Kidney (tissue), 14 donors: ENCODE data around the gene HAUS8. TPM values are rescaled to one million over a fixed set of nuclear protein-coding genes. Genes with fewer than 3 reads are reported as not detected.
A peak's percentile ranks its signal among the peaks of the same experiment; 100 is the strongest.

Experiments used
- DNase-seq, 5 donors: peaks; one replicate each; pipeline ENCODE4 v3.0.0-alpha.2; 2013 to 2020
- FAIRE-seq: peaks from 2 replicates; lab custom pipeline; 2012; peaks lifted over from hg19 to GRCh38; lab: Jason Lieb, UNC
- H3K27ac ChIP-seq, 2 donors: one replicate each; pipeline ENCODE4 v1.7.0; 2013; ENCODE audit warnings: low read depth in 2 of 2, low read length in 2 of 2, inconsistent platforms in 1 of 2
- H3K27me3 ChIP-seq: one replicate; pipeline ENCODE4 v1.7.1; 2013; ENCODE audit warnings: low read length, inconsistent platforms; ENCODE audit not compliant: control insufficient read depth, insufficient read depth
- H3K36me3 ChIP-seq, 3 donors: one replicate each; pipeline versions ENCODE4 v1.7.0 to v1.7.1; 2013; ENCODE audit warnings: low read length in 3 of 3, control low read depth in 1 of 3, inconsistent platforms in 1 of 3; ENCODE audit not compliant: insufficient read depth in 3 of 3, control insufficient read depth in 2 of 3
- H3K4me1 ChIP-seq, 3 donors: one replicate each; pipeline versions ENCODE4 v1.7.0 to v1.7.1; 2013; ENCODE audit warnings: low read length in 3 of 3, inconsistent platforms in 1 of 3, low read depth in 1 of 3; ENCODE audit not compliant: control insufficient read depth in 2 of 3, insufficient read depth in 2 of 3
- H3K4me3 ChIP-seq, 3 donors: one replicate each; pipeline versions ENCODE4 v1.7.0 to v1.8.1; 2013; ENCODE audit warnings: low read length in 3 of 3, control low read depth in 1 of 3, inconsistent platforms in 1 of 3
- H3K9ac ChIP-seq, 3 donors: one replicate each; pipeline versions ENCODE4 v1.7.0 to v1.7.1; 2013; ENCODE audit warnings: low read length in 3 of 3, control low read depth in 1 of 3, inconsistent platforms in 1 of 3
- H3K9me3 ChIP-seq, 3 donors: one replicate each; pipeline versions ENCODE4 v1.7.0 to v1.7.1; 2013; ENCODE audit warnings: low read length in 3 of 3, control low read depth in 1 of 3, inconsistent platforms in 1 of 3; ENCODE audit not compliant: control insufficient read depth in 2 of 3, insufficient read depth in 1 of 3
- intact Hi-C: fragments of 100-400 bp; cut with DNase I; formaldehyde crosslinking; loops from one replicate; pipeline ENCODE4 v1.11.1; 2022
- polyA plus RNA-seq: library from polyadenylated mRNA; stranded (reverse); fragments of 350-450 nt; fragmentation: Illumina TruSeq; extraction: RNeasy Lipid Tissue Mini Kit (QIAGEN cat#74804); gene quantifications from one replicate; pipeline ENCODE4 v1.2.3, GENCODE V29; 2014; ENCODE audit warnings: low read depth, low replicate concordance; ENCODE audit not compliant: insufficient read depth
- total RNA-seq: library from RNA; stranded (reverse); fragmentation: NEBNext Ultra II Directional; extraction: Animal tissue kit (Norgen Biotek cat#: 25700); gene quantifications from one replicate; pipeline ENCODE4 v1.2.1, GENCODE V29; 2021
- TF ChIP-seq, protein P1 (sequence below): IDR thresholded peaks from 3 replicates; pipeline ENCODE4 v1.5.1; 2012; ENCODE audit warnings: mild to moderate bottlenecking, moderate library complexity, borderline replicate concordance; ENCODE audit not compliant: insufficient read depth; ENCODE audit errors: extremely low read depth
- donor health status: control.
- donor health status: control.
- donor health status: control.
- donor health status: control.
- donor health status: control.
- donor health status: DM: yes; HTN: yes; CAD: no.
- donor health status: Normal renal cell carcinoma (clear cell type).

The HAUS8 gene
- total and polyA plus RNA-seq, 2 donors from 2014 or later: 5.2 to 6.9 TPM

DNA sequence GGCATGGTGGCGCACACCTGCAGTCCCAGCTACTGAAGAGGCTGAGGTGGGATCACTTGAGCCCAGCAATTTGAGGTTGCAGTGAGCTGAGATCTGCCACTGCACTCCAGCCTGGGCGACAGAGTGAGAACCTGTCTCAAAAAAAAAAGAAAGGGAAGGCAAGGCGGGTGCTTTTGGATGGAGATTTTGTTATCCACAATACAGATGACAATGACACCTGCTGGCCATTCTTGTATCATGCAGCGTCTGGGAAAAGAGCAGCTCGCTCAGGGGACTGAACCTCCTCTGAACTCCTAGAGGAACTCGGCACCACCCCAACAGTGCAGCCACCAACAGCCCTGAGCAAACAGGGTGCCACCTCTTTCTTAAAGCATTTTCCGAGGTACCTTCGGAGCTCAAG lies 22.8 kb downstream of the HAUS8 start:
- no peak for FAIRE-seq
- peak in 3 of 5 donors; percentile 54 to 71 (median 63) for DNase-seq
- Histone ChIP-seq H3K4me3 (no peak overlapping the region), H3K9me3 (peaks cover 0 to under 1% (median 0%) of the 10 kb centered on the region in 3 donors), H3K9ac (no peak overlapping the region), H3K36me3 (peaks cover 0 to 5% (median 4%) of the 10 kb centered on the region in 3 donors), H3K4me1 (no peaks in the 10 kb centered on the region), H3K27ac (no peak overlapping the region), H3K27me3 (no peaks in the 10 kb centered on the region)
- intact Hi-C loops: loop anchor here (5.0 kb wide), 1 partner anchor 280 kb away; no protein-coding TSS in a partner anchor
- TF ChIP-seq, protein P1, sequence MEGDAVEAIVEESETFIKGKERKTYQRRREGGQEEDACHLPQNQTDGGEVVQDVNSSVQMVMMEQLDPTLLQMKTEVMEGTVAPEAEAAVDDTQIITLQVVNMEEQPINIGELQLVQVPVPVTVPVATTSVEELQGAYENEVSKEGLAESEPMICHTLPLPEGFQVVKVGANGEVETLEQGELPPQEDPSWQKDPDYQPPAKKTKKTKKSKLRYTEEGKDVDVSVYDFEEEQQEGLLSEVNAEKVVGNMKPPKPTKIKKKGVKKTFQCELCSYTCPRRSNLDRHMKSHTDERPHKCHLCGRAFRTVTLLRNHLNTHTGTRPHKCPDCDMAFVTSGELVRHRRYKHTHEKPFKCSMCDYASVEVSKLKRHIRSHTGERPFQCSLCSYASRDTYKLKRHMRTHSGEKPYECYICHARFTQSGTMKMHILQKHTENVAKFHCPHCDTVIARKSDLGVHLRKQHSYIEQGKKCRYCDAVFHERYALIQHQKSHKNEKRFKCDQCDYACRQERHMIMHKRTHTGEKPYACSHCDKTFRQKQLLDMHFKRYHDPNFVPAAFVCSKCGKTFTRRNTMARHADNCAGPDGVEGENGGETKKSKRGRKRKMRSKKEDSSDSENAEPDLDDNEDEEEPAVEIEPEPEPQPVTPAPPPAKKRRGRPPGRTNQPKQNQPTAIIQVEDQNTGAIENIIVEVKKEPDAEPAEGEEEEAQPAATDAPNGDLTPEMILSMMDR: peak; percentile 52

DNA sequence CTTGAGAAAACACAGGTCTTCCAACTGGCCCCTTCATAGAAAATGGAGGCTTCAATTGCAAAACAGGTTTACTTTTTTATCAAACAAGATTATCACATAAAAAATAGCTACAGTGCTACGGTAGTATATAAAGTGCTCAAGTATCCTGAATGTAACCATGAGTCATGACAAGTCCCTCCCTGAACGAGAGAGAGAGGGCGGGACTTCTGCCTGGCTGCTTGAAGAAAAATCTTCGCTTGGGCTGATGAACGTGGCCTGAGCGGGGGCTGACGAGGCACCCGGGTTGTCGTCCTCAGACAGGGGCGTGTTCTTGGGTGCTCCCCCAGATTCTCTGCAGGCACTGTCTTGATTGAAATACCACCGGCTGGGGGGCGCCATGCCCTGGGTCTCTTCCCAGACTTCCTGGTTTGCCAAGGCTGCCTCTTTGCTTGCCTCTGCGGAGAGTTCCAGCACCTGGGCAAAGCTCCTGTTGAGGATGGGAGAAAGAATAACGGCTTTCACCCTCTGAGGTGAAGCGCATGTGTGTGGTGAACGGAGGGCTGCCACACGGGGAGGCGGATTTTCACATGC lies 25.5 kb downstream of the HAUS8 start:
- H3K4me3 ChIP-seq: no peak overlapping the region
- no peak overlapping the region for H3K27ac ChIP-seq
- intact Hi-C loops: loop anchor here (5.0 kb wide), 1 partner anchor 277 kb away; no protein-coding TSS in a partner anchor
- H3K4me1 ChIP-seq: no peaks in the 10 kb centered on the region
- no peaks in the 10 kb centered on the region for H3K27me3 ChIP-seq
- no peak overlapping the region for H3K9ac ChIP-seq
- TF ChIP-seq, protein P1: no peak
- H3K9me3 ChIP-seq: no peaks in the 10 kb centered on the region
- DNase-seq: no peak
- H3K36me3 ChIP-seq: peaks cover 0 to 5% (median 4%) of the 10 kb centered on the region in 3 donors
- FAIRE-seq: no peak

DNA sequence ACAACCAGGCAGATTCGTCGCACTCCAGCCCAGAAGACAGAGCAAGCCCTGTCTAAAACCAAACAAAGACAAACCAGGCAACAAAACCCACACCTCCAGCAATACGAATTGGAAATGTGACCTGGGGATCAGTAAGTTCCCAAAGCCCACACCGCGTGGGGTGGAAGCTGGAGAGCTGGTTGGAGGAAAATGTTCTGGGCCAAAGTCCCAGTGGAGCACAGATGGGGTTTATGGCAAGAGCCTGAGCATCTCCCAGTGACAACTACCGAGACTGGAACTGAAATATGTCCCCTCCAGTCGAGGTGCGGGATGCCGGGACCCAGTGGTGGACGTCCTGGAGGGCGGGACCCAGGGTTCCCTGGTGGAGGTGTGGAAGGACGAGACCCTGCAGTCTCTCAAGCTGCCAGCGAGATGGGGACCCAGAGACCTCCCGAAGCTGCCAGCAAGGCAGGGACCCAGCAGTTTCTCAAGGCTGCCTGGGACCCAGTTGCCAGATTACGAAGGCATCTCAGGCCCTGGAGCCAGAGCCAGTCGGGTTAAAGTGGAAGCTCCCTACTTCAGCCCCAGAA lies 26.3 kb downstream of the HAUS8 start:
- Histone ChIP-seq H3K27me3 (no peaks in the 10 kb centered on the region), H3K4me3 (no peak overlapping the region), H3K9me3 (no peaks in the 10 kb centered on the region), H3K36me3 (peaks cover 0 to 5% (median 4%) of the 10 kb centered on the region in 3 donors), H3K9ac (no peak overlapping the region), H3K4me1 (no peaks in the 10 kb centered on the region), H3K27ac (no peak overlapping the region)
- FAIRE-seq (no peak), DNase-seq (no peak)
- intact Hi-C loops: no loop called here
- TF ChIP-seq, protein P1: no peak
